ENCODE data around the gene IGFBP2.

GRCh38 chr2:216632346-216632951 is 771 bp upstream of the IGFBP2 start:
- TF ChIP-seq, protein P1, sequence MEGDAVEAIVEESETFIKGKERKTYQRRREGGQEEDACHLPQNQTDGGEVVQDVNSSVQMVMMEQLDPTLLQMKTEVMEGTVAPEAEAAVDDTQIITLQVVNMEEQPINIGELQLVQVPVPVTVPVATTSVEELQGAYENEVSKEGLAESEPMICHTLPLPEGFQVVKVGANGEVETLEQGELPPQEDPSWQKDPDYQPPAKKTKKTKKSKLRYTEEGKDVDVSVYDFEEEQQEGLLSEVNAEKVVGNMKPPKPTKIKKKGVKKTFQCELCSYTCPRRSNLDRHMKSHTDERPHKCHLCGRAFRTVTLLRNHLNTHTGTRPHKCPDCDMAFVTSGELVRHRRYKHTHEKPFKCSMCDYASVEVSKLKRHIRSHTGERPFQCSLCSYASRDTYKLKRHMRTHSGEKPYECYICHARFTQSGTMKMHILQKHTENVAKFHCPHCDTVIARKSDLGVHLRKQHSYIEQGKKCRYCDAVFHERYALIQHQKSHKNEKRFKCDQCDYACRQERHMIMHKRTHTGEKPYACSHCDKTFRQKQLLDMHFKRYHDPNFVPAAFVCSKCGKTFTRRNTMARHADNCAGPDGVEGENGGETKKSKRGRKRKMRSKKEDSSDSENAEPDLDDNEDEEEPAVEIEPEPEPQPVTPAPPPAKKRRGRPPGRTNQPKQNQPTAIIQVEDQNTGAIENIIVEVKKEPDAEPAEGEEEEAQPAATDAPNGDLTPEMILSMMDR (IDR thresholded peaks at IDR 0.05), result no peak
- no peak for TF ChIP-seq EZH2 (IDR thresholded peaks at IDR 0.05; ENCODE audit: borderline replicate concordance, insufficient read depth, low read depth, low read length, poor library complexity, severe bottlenecking)
